Activated T-cell treated with anti-CD3 and anti-CD28 coated beads, Interleukin-2, amount 50 U/mL, for 72 hours (primary cell): ENCODE results near the gene SLC27A3. TPM values are rescaled to one million over a fixed set of nuclear protein-coding genes. Genes with fewer than 3 reads are reported as not detected.
"Not testable (repeated sequence)": the region's sequence is repeated elsewhere in the genome, so short reads cannot be mapped to it uniquely, and the experiment has no call there.

ENCODE experiments used
- ATAC-seq, 2 donors: fragments of 150-1000 bp; cut with Tn5 transposase; replicated peaks in 1 of 2; 2 replicates each; pipeline ENCODE4 v1.10.0; 2021; ENCODE audit warnings: moderate library complexity in 2 of 2, mild to moderate bottlenecking in 1 of 2
- DNase-seq, 2 donors: peaks; one replicate each; pipeline ENCODE4 v3.0.0; 2021 to 2022; ENCODE audit warnings: mixed read lengths in 1 of 2
- H3K27ac Mint-ChIP-seq: one replicate; pipeline ENCODE4 v1.8.0; 2022; ENCODE audit warnings: mild to moderate bottlenecking, moderate library complexity, mixed read lengths
- H3K27me3 Mint-ChIP-seq: one replicate; pipeline ENCODE4 v1.8.0; 2022; ENCODE audit warnings: low read depth, mixed read lengths
- H3K36me3 Mint-ChIP-seq, 2 donors: one replicate each; pipeline ENCODE4 v1.8.0; 2022; ENCODE audit warnings: mixed read lengths in 2 of 2, mild to moderate bottlenecking in 1 of 2; ENCODE audit not compliant: insufficient read depth in 2 of 2
- H3K4me1 Mint-ChIP-seq: one replicate; pipeline ENCODE4 v1.8.0; 2022; ENCODE audit warnings: low read depth, mixed read lengths
- H3K4me3 Mint-ChIP-seq, 2 donors: one replicate each; pipeline ENCODE4 v1.8.0; 2022; ENCODE audit warnings: mild to moderate bottlenecking in 2 of 2, mixed read lengths in 2 of 2, moderate library complexity in 2 of 2
- H3K9me3 Mint-ChIP-seq, 2 donors: one replicate each; pipeline ENCODE4 v1.8.0; 2022; ENCODE audit warnings: mixed read lengths in 2 of 2
- total RNA-seq, 2 donors: library from RNA; stranded (reverse); gene quantifications; one replicate each; pipeline ENCODE4 v1.2.3, GENCODE V29; 2022

Gene SLC27A3
- total RNA-seq, 2 donors from 2014 or later: 5.6 to 8.3 TPM

- no peak overlapping the region for H3K4me3 Mint-ChIP-seq
- H3K36me3 Mint-ChIP-seq: no peaks in the 10 kb centered on the region
- peaks cover 27% of the 10 kb centered on the region for H3K4me1 Mint-ChIP-seq
- H3K27ac Mint-ChIP-seq: no peak overlapping the region
- DNase-seq (no peak), ATAC-seq (no peak)
- no peaks in the 10 kb centered on the region for H3K27me3 Mint-ChIP-seq
- no peaks in the 10 kb centered on the region for H3K9me3 Mint-ChIP-seq
These were observed 3.8 kb downstream of the SLC27A3 start for GRCh38 chr1:153778824-153779519.

- no peaks in the 10 kb centered on the region for H3K36me3 Mint-ChIP-seq
- DNase-seq: no peak
- H3K9me3 Mint-ChIP-seq: no peaks in the 10 kb centered on the region
- H3K27me3 Mint-ChIP-seq: no peaks in the 10 kb centered on the region
- peaks cover 17% of the 10 kb centered on the region for H3K4me1 Mint-ChIP-seq
- ATAC-seq: no peak
- H3K4me3 Mint-ChIP-seq: no peak overlapping the region
- H3K27ac Mint-ChIP-seq: no peak overlapping the region
These were observed 4.8 kb downstream of the SLC27A3 start for GRCh38 chr1:153779781-153780541.

- H3K4me3 Mint-ChIP-seq: no peak overlapping the region
- peaks cover 17% of the 10 kb centered on the region for H3K4me1 Mint-ChIP-seq
- H3K27ac Mint-ChIP-seq: no peak overlapping the region
- H3K36me3 Mint-ChIP-seq: no peaks in the 10 kb centered on the region
- no peaks in the 10 kb centered on the region for H3K27me3 Mint-ChIP-seq
- H3K9me3 Mint-ChIP-seq: no peaks in the 10 kb centered on the region
- ATAC-seq (no peak), DNase-seq (no peak)
These were observed 5.3 kb downstream of the SLC27A3 start for GRCh38 chr1:153780551-153780950.

GRCh38 chr1:153782648-153783047 is 7.4 kb downstream of the SLC27A3 start:
- H3K9me3 Mint-ChIP-seq, DNase-seq, H3K27me3 Mint-ChIP-seq, H3K4me1 Mint-ChIP-seq, H3K36me3 Mint-ChIP-seq, ATAC-seq: not testable (repeated sequence)
- H3K27ac Mint-ChIP-seq: peak overlapping the region; percentile 82
- peak overlapping the region; percentile 96 for H3K4me3 Mint-ChIP-seq

- peaks cover 6% of the 10 kb centered on the region for H3K4me1 Mint-ChIP-seq
- H3K27ac Mint-ChIP-seq: peak overlapping the region; percentile 90
- peaks cover 8% of the 10 kb centered on the region for H3K27me3 Mint-ChIP-seq
- no peaks in the 10 kb centered on the region for H3K36me3 Mint-ChIP-seq
- no peaks in the 10 kb centered on the region for H3K9me3 Mint-ChIP-seq
- peak overlapping the region; percentile 96 for H3K4me3 Mint-ChIP-seq
- ATAC-seq: peak; percentile 96 to 97
- peak; percentile 92 to 97 for DNase-seq
These were observed 8.3 kb downstream of the SLC27A3 start for GRCh38 chr1:153783233-153784190.

GRCh38 chr1:153786038-153786790 is 11.0 kb downstream of the SLC27A3 start:
- ATAC-seq: no peak
- Mint-ChIP-seq H3K27me3 (peaks cover 15% of the 10 kb centered on the region), H3K9me3 (no peaks in the 10 kb centered on the region), H3K36me3 (no peaks in the 10 kb centered on the region), H3K4me3 (no peak overlapping the region), H3K27ac (no peak overlapping the region), H3K4me1 (peaks cover 26% of the 10 kb centered on the region)
- no peak for DNase-seq

GRCh38 chr1:153789478-153790034 is 14.3 kb downstream of the SLC27A3 start:
- no peaks in the 10 kb centered on the region for H3K9me3 Mint-ChIP-seq
- no peak overlapping the region for H3K27ac Mint-ChIP-seq
- no peak for DNase-seq
- H3K27me3 Mint-ChIP-seq: peaks cover 15% of the 10 kb centered on the region
- peaks cover 29% of the 10 kb centered on the region for H3K4me1 Mint-ChIP-seq
- ATAC-seq: no peak
- no peaks in the 10 kb centered on the region for H3K36me3 Mint-ChIP-seq
- peak overlapping the region; percentile 54 to 77 for H3K4me3 Mint-ChIP-seq

GRCh38 chr1:153790313-153790965 is 15.2 kb downstream of the SLC27A3 start:
- Mint-ChIP-seq H3K4me3 (peak overlapping the region; percentile 54 to 77), H3K9me3 (no peaks in the 10 kb centered on the region), H3K27me3 (peaks cover 15% of the 10 kb centered on the region), H3K36me3 (no peaks in the 10 kb centered on the region), H3K27ac (peak overlapping the region; percentile 30), H3K4me1 (peaks cover 29% of the 10 kb centered on the region)
- DNase-seq: no peak
- ATAC-seq: no peak

GRCh38 chr1:153790966-153791647 is 15.9 kb downstream of the SLC27A3 start:
- Mint-ChIP-seq H3K27ac (peak overlapping the region; percentile 30), H3K36me3 (no peaks in the 10 kb centered on the region), H3K27me3 (peaks cover 15% of the 10 kb centered on the region), H3K4me1 (peaks cover 29% of the 10 kb centered on the region), H3K4me3 (peak overlapping the region; percentile 54 to 77), H3K9me3 (no peaks in the 10 kb centered on the region)
- DNase-seq: peak; percentile 40 to 44
- peak; percentile 89 to 90 for ATAC-seq

GRCh38 chr1:153791648-153792253 is 16.5 kb downstream of the SLC27A3 start:
- H3K4me3 Mint-ChIP-seq: peak overlapping the region; percentile 2 to 77
- H3K9me3 Mint-ChIP-seq: no peaks in the 10 kb centered on the region
- peak overlapping the region; percentile 22 for H3K27ac Mint-ChIP-seq
- peak; percentile 54 to 63 for ATAC-seq
- peaks cover 33% of the 10 kb centered on the region for H3K4me1 Mint-ChIP-seq
- H3K36me3 Mint-ChIP-seq: no peaks in the 10 kb centered on the region
- peaks cover 15% of the 10 kb centered on the region for H3K27me3 Mint-ChIP-seq
- peak; percentile 48 to 60 for DNase-seq

- Mint-ChIP-seq H3K4me1 (peaks cover 42% of the 10 kb centered on the region), H3K27ac (no peak overlapping the region), H3K9me3 (no peaks in the 10 kb centered on the region), H3K36me3 (no peaks in the 10 kb centered on the region), H3K4me3 (no peak overlapping the region), H3K27me3 (peaks cover 13% of the 10 kb centered on the region)
- ATAC-seq (no peak), DNase-seq (no peak)
These were observed 17.4 kb downstream of the SLC27A3 start for GRCh38 chr1:153792631-153793041.
